ENCODE results near the gene SMR3A. TPM values are rescaled to one million over a fixed set of nuclear protein-coding genes. Genes with fewer than 3 reads are reported as not detected.

SMR3A gene
- total RNA-seq, 1 donor from 2014 or later: not detected

Other genes starting within 250 kb of the SMR3A start
- gene PRR27, start 206.5 kb upstream of the SMR3A start, total RNA-seq: not detected in 2 replicates
- gene ODAM, start 165.0 kb upstream of the SMR3A start, total RNA-seq: not detected in 2 replicates
- gene FDCSP, start 134.6 kb upstream of the SMR3A start, total RNA-seq: not detected in 2 replicates
- gene CSN3, start 118.2 kb upstream of the SMR3A start, total RNA-seq: not detected in 2 replicates
- gene CABS1, start 25.8 kb upstream of the SMR3A start, total RNA-seq: not detected in 2 replicates
- not detected in 2 replicates for gene SMR3B, start 22.4 kb downstream of the SMR3A start, total RNA-seq
- not detected in 2 replicates for gene OPRPN, start 37.2 kb downstream of the SMR3A start, total RNA-seq
- gene MUC7, start 111.4 kb downstream of the SMR3A start, total RNA-seq: not detected in 2 replicates
- not detected in 2 replicates for gene AMTN, start 157.8 kb downstream of the SMR3A start, total RNA-seq
- not detected in 2 replicates for gene AMBN, start 231.5 kb downstream of the SMR3A start, total RNA-seq